B cell (primary cell): ENCODE measurements around the gene HDGFL1.

Experiments used
- CTCF ChIP-seq: fragments of 200-600 bp; IDR thresholded peaks from one replicate; pipeline ENCODE4 v1.8.0; 2022; ENCODE audit warnings: antibody characterized with exemption, mild to moderate bottlenecking
- EZH2 ChIP-seq: IDR thresholded peaks from 2 replicates; pipeline ENCODE4 v1.6.1; 2012; ENCODE audit warnings: borderline replicate concordance, low read depth, mild to moderate bottlenecking, moderate library complexity, low read length; ENCODE audit not compliant: insufficient read depth, poor library complexity, severe bottlenecking

DNA sequence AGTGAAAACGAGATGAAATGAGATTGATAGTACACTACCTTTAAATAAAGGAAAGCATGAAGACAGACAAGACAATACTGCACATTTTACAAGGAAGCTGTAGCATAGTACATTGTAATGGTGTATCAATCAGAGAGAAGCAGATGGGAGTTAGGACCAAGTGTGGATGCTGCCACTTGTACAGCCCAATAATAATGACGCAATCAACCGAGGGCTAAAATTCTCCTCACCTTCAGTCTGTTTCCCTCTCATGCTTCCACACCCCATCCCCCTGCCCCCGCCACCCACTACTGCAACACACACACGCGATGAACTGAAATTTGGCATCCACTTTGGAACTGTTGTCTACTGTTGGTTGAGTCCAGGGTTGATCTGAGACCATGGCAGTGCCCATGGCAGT is 12.4 kb upstream of the HDGFL1 start:
- no peak for TF ChIP-seq CTCF
- TF ChIP-seq EZH2, result no peak
